Embryonic facial prominence (tissue), 1 donor: ENCODE measurements around the gene GREB1.

ENCODE experiments used
- DNase-seq: peaks from one replicate; pipeline ENCODE4 v3.0.0-alpha.2; 2016; ENCODE audit errors: extremely low spot score

GREB1 gene

GRCh38 chr2:11537951-11538350 is 4.1 kb downstream of the GREB1 start:
- no peak for DNase-seq

- DNase-seq: no peak
Observed at GRCh38 chr2:11539317-11540147, 5.7 kb downstream of the GREB1 start.

GRCh38 chr2:11540148-11540995 is 6.5 kb downstream of the GREB1 start:
- no peak for DNase-seq

GRCh38 chr2:11540996-11541692 is 7.3 kb downstream of the GREB1 start:
- no peak for DNase-seq

GRCh38 chr2:11541693-11542274 is 7.9 kb downstream of the GREB1 start:
- no peak for DNase-seq

GRCh38 chr2:11542275-11542819 is 8.5 kb downstream of the GREB1 start:
- no peak for DNase-seq

- no peak for DNase-seq
Observed at GRCh38 chr2:11543337-11544216, 9.7 kb downstream of the GREB1 start.

- no peak for DNase-seq
Observed at GRCh38 chr2:11546072-11546471, 12.2 kb downstream of the GREB1 start.

- no peak for DNase-seq
Observed at GRCh38 chr2:11547912-11548497, 14.2 kb downstream of the GREB1 start.

- no peak for DNase-seq
Observed at GRCh38 chr2:11550302-11550701, 16.5 kb downstream of the GREB1 start.

GRCh38 chr2:11550901-11551568 is 17.2 kb downstream of the GREB1 start:
- no peak for DNase-seq

GRCh38 chr2:11551569-11552259 is 17.9 kb downstream of the GREB1 start:
- DNase-seq: no peak

GRCh38 chr2:11552260-11552638 is 18.4 kb downstream of the GREB1 start:
- DNase-seq: no peak

GRCh38 chr2:11553661-11554398 is 20.0 kb downstream of the GREB1 start:
- DNase-seq: no peak

GRCh38 chr2:11554399-11554716 is 20.5 kb downstream of the GREB1 start:
- DNase-seq: no peak

GRCh38 chr2:11556101-11556806 is 22.4 kb downstream of the GREB1 start:
- no peak for DNase-seq

- DNase-seq: no peak
Observed at GRCh38 chr2:11558214-11558886, 24.5 kb downstream of the GREB1 start.
